Neural progenitor cell (in vitro differentiated cells): Measurements from ENCODE around the gene TUBG2. TPM values are rescaled to one million over a fixed set of nuclear protein-coding genes. Genes with fewer than 3 reads are reported as not detected.

Source experiments
- DNase-seq: peaks from one replicate; pipeline ENCODE4 v3.0.0-alpha.2; 2016; ENCODE audit warnings: low spot score
- H2AFZ ChIP-seq: fragments of 200-600 bp; sonication (generic); replicated peaks from 2 replicates; pipeline ENCODE4 v1.6.1; 2016; ENCODE audit warnings: antibody characterized with exemption
- H3F3A ChIP-seq: fragments of 200-600 bp; sonication (generic); 2 replicates; pipeline ENCODE4 v1.6.1; 2016; ENCODE audit warnings: antibody characterized with exemption, low read depth
- H3K27ac ChIP-seq: fragments of 200-600 bp; sonication (generic); 2 replicates; pipeline ENCODE4 v1.5.1; 2016; ENCODE audit warnings: mild to moderate bottlenecking
- H3K27me3 ChIP-seq: fragments of 200-600 bp; sonication (generic); 2 replicates; pipeline ENCODE4 v1.6.1; 2016; ENCODE audit warnings: mild to moderate bottlenecking, moderate library complexity
- H3K36me3 ChIP-seq: fragments of 200-600 bp; sonication (generic); 2 replicates; pipeline ENCODE4 v1.5.1; 2016
- H3K4me1 ChIP-seq: fragments of 200-600 bp; sonication (generic); 2 replicates; pipeline ENCODE4 v1.6.1; 2016; ENCODE audit warnings: mixed run types
- H3K4me2 ChIP-seq: fragments of 200-600 bp; sonication (generic); 2 replicates; pipeline ENCODE4 v1.6.1; 2016
- H3K4me3 ChIP-seq: fragments of 200-600 bp; sonication (generic); 2 replicates; pipeline ENCODE4 v1.5.1; 2016
- H3K79me2 ChIP-seq: fragments of 200-600 bp; sonication (generic); 2 replicates; pipeline ENCODE4 v1.6.1; 2016; ENCODE audit warnings: low read depth
- H3K9ac ChIP-seq: fragments of 200-600 bp; sonication (generic); 2 replicates; pipeline ENCODE4 v1.6.1; 2016
- H3K9me3 ChIP-seq: fragments of 200-600 bp; sonication (generic); 2 replicates; pipeline ENCODE4 v1.5.1; 2016; ENCODE audit warnings: low read depth
- H4K20me1 ChIP-seq: fragments of 200-600 bp; sonication (generic); 2 replicates; pipeline ENCODE4 v1.6.1; 2016; ENCODE audit warnings: low read depth
- H3K27ac Mint-ChIP-seq: 3 replicates; pipeline ENCODE4 v1.8.0; 2021; ENCODE audit warnings: mixed read lengths
- H3K27me3 Mint-ChIP-seq: 2 replicates; pipeline ENCODE4 v1.8.0; 2022; ENCODE audit warnings: low read depth, mild to moderate bottlenecking, inconsistent platforms, moderate library complexity, mixed read lengths; ENCODE audit not compliant: insufficient read depth
- H3K36me3 Mint-ChIP-seq: 3 replicates; pipeline ENCODE4 v1.8.0; 2021; ENCODE audit warnings: mixed read lengths
- H3K4me1 Mint-ChIP-seq: 3 replicates; pipeline ENCODE4 v1.8.0; 2021; ENCODE audit warnings: mixed read lengths
- H3K4me3 Mint-ChIP-seq: 3 replicates; pipeline ENCODE4 v1.8.0; 2021; ENCODE audit warnings: mild to moderate bottlenecking, moderate library complexity, mixed read lengths
- H3K9me3 Mint-ChIP-seq: 3 replicates; pipeline ENCODE4 v1.8.0; 2020; ENCODE audit warnings: mixed read lengths
- CTCF ChIP-seq: fragments of 200-600 bp; sonication (generic); IDR thresholded peaks from 2 replicates; pipeline ENCODE4 v1.5.1; 2017; ENCODE audit warnings: antibody characterized with exemption, mild to moderate bottlenecking
- EZH2 ChIP-seq: fragments of 200-600 bp; sonication (generic); IDR thresholded peaks from 2 replicates; pipeline ENCODE4 v1.6.1; 2017; ENCODE audit warnings: antibody characterized with exemption, mild to moderate bottlenecking, moderate library complexity
- EZH2phosphoT487 ChIP-seq: fragments of 200-600 bp; sonication (generic); IDR thresholded peaks from 2 replicates; pipeline ENCODE4 v1.6.1; 2017; ENCODE audit warnings: antibody characterized with exemption
- total RNA-seq: library from RNA; depleted of rRNA; stranded (reverse); fragments of >200 nt; gene quantifications from 2 replicates; pipeline ENCODE4 v1.2.3, GENCODE V29; 2015; ENCODE audit warnings: low replicate concordance

The TUBG2 gene
- total RNA-seq, 1 donor from 2014 or later = 12.8 TPM

- no peak for DNase-seq
- Histone ChIP-seq H3K4me1 (peaks cover 24% of the 10 kb centered on the region), H3K36me3 (peaks cover 4% of the 10 kb centered on the region)
Observed at GRCh38 chr17:42695500-42695899, 36.4 kb downstream of the TUBG2 start.

GRCh38 chr17:42697108-42697811 is 38.2 kb downstream of the TUBG2 start:
- Histone ChIP-seq H3K9ac (no peak overlapping the region), H3K4me2 (no peak overlapping the region), H3K36me3 (peaks cover 4% of the 10 kb centered on the region), H3F3A (peaks cover 24% of the 10 kb centered on the region), H3K9me3 (no peaks in the 10 kb centered on the region), H3K27ac (no peak overlapping the region), H3K79me2 (no peaks in the 10 kb centered on the region), H2AFZ (no peak overlapping the region), H3K4me3 (no peak overlapping the region), H3K4me1 (peaks cover 26% of the 10 kb centered on the region), H4K20me1 (no peaks in the 10 kb centered on the region), H3K27me3 (no peaks in the 10 kb centered on the region)
- H3K4me1 Mint-ChIP-seq = peaks cover 16% of the 10 kb centered on the region
- peaks cover 15% of the 10 kb centered on the region for H3K36me3 Mint-ChIP-seq
- H3K9me3 Mint-ChIP-seq = no peaks in the 10 kb centered on the region
- TF ChIP-seq EZH2 = no peak
- H3K27me3 Mint-ChIP-seq = no peaks in the 10 kb centered on the region
- DNase-seq = no peak
- H3K27ac Mint-ChIP-seq = peak overlapping the region; percentile 60
- H3K4me3 Mint-ChIP-seq = no peak overlapping the region

More at GRCh38 chr17:42695500-42695899, 36.4 kb downstream of the TUBG2 start:
- H3K4me2 ChIP-seq = no peak overlapping the region
- no peak overlapping the region for H3K27ac ChIP-seq
- Mint-ChIP-seq H3K27ac (no peak overlapping the region), H3K4me1 (peaks cover 14% of the 10 kb centered on the region), H3K36me3 (peaks cover 19% of the 10 kb centered on the region), H3K9me3 (no peaks in the 10 kb centered on the region), H3K27me3 (peaks cover 3% of the 10 kb centered on the region), H3K4me3 (no peak overlapping the region)
- H3K4me3 ChIP-seq = no peak overlapping the region
- H3K9ac ChIP-seq = no peak overlapping the region
- H4K20me1 ChIP-seq = no peaks in the 10 kb centered on the region
- no peaks in the 10 kb centered on the region for H3K79me2 ChIP-seq
- no peak overlapping the region for H2AFZ ChIP-seq
- no peaks in the 10 kb centered on the region for H3K9me3 ChIP-seq
- TF ChIP-seq CTCF = no peak
- TF ChIP-seq EZH2 = no peak
- no peak for TF ChIP-seq EZH2phosphoT487
- no peaks in the 10 kb centered on the region for H3K27me3 ChIP-seq
- peaks cover 20% of the 10 kb centered on the region for H3F3A ChIP-seq

- Mint-ChIP-seq H3K27ac (no peak overlapping the region), H3K4me3 (no peak overlapping the region), H3K27me3 (peaks cover 4% of the 10 kb centered on the region), H3K4me1 (peaks cover 16% of the 10 kb centered on the region), H3K9me3 (no peaks in the 10 kb centered on the region), H3K36me3 (peaks cover 22% of the 10 kb centered on the region)
- peak overlapping the region; percentile 71 for H3K27ac ChIP-seq
- H2AFZ ChIP-seq = no peak overlapping the region
- H3K9me3 ChIP-seq = no peaks in the 10 kb centered on the region
- no peak overlapping the region for H3K4me3 ChIP-seq
- peak overlapping the region; percentile 60 for H3K4me2 ChIP-seq
- no peaks in the 10 kb centered on the region for H4K20me1 ChIP-seq
- no peaks in the 10 kb centered on the region for H3K27me3 ChIP-seq
- H3K79me2 ChIP-seq = no peaks in the 10 kb centered on the region
- H3K36me3 ChIP-seq = peaks cover 4% of the 10 kb centered on the region
- DNase-seq = peak; percentile 76
- H3F3A ChIP-seq = peaks cover 24% of the 10 kb centered on the region
- H3K9ac ChIP-seq = no peak overlapping the region
- peaks cover 26% of the 10 kb centered on the region for H3K4me1 ChIP-seq
- TF ChIP-seq EZH2 = no peak
Observed at GRCh38 chr17:42698736-42699414, 39.8 kb downstream of the TUBG2 start.

- peaks cover 4% of the 10 kb centered on the region for H3K27me3 Mint-ChIP-seq
- H3K36me3 Mint-ChIP-seq = peaks cover 24% of the 10 kb centered on the region
- H3K4me1 ChIP-seq = peaks cover 26% of the 10 kb centered on the region
- peak overlapping the region; percentile 34 for H3K4me3 Mint-ChIP-seq
- peak overlapping the region; percentile 60 for H3K4me2 ChIP-seq
- DNase-seq = no peak
- peaks cover 4% of the 10 kb centered on the region for H3K36me3 ChIP-seq
- no peaks in the 10 kb centered on the region for H3K79me2 ChIP-seq
- H3K27ac Mint-ChIP-seq = no peak overlapping the region
- H3K4me3 ChIP-seq = no peak overlapping the region
- no peaks in the 10 kb centered on the region for H3K27me3 ChIP-seq
- H3K9me3 ChIP-seq = no peaks in the 10 kb centered on the region
- TF ChIP-seq EZH2phosphoT487 (no peak), CTCF (no peak), EZH2 (no peak)
- peaks cover 16% of the 10 kb centered on the region for H3K4me1 Mint-ChIP-seq
- no peak overlapping the region for H2AFZ ChIP-seq
- H3K27ac ChIP-seq = peak overlapping the region; percentile 54
- H3K9me3 Mint-ChIP-seq = no peaks in the 10 kb centered on the region
- no peaks in the 10 kb centered on the region for H4K20me1 ChIP-seq
- H3F3A ChIP-seq = peaks cover 24% of the 10 kb centered on the region
- H3K9ac ChIP-seq = no peak overlapping the region
Observed at GRCh38 chr17:42699415-42699740, 40.3 kb downstream of the TUBG2 start.
